ENCODE results near the gene SPOCK1.

The SPOCK1 gene

GRCh38 chr5:137186759-137187461 is 312.2 kb downstream of the SPOCK1 start:
- H3K4me3 ChIP-seq (ENCODE audit: control insufficient read depth, low read depth, low read length) = no peak overlapping the region
- TF ChIP-seq CTCF (conservative IDR thresholded peaks at IDR 0.05; ENCODE audit: control insufficient read depth, insufficient read depth, low read depth, low read length) = no peak
- DNase-seq (ENCODE audit: low read depth) = peak; percentile 94

- no peak for DNase-seq (ENCODE audit: low read depth)
- TF ChIP-seq CTCF (conservative IDR thresholded peaks at IDR 0.05; ENCODE audit: control insufficient read depth, insufficient read depth, low read depth, low read length) = no peak
- no peak overlapping the region for H3K4me3 ChIP-seq (ENCODE audit: control insufficient read depth, low read depth, low read length)
Measured at GRCh38 chr5:137185193-137185592, 313.9 kb downstream of the SPOCK1 start.

GRCh38 chr5:137184734-137185133 is 314.4 kb downstream of the SPOCK1 start:
- no peak for DNase-seq (ENCODE audit: low read depth)
- TF ChIP-seq CTCF (conservative IDR thresholded peaks at IDR 0.05; ENCODE audit: control insufficient read depth, insufficient read depth, low read depth, low read length) = no peak

GRCh38 chr5:137182576-137182975 is 316.6 kb downstream of the SPOCK1 start:
- no peak overlapping the region for H3K4me3 ChIP-seq (ENCODE audit: control insufficient read depth, low read depth, low read length)
- DNase-seq (ENCODE audit: low read depth) = no peak
- TF ChIP-seq CTCF (conservative IDR thresholded peaks at IDR 0.05; ENCODE audit: control insufficient read depth, insufficient read depth, low read depth, low read length) = no peak

More at GRCh38 chr5:137184734-137185133, 314.4 kb downstream of the SPOCK1 start:
- H3K4me3 ChIP-seq (ENCODE audit: control insufficient read depth, low read depth, low read length) = no peak overlapping the region

- DNase-seq (ENCODE audit: low read depth) = no peak
- no peak overlapping the region for H3K4me3 ChIP-seq (ENCODE audit: control insufficient read depth, low read depth, low read length)
- no peak for TF ChIP-seq CTCF (conservative IDR thresholded peaks at IDR 0.05; ENCODE audit: control insufficient read depth, insufficient read depth, low read depth, low read length)
Measured at GRCh38 chr5:137181667-137182066, 317.5 kb downstream of the SPOCK1 start.

GRCh38 chr5:137179203-137179602 is 319.9 kb downstream of the SPOCK1 start:
- H3K4me3 ChIP-seq (ENCODE audit: control insufficient read depth, low read depth, low read length) = no peak overlapping the region
- DNase-seq (ENCODE audit: low read depth) = no peak
- no peak for TF ChIP-seq CTCF (conservative IDR thresholded peaks at IDR 0.05; ENCODE audit: control insufficient read depth, insufficient read depth, low read depth, low read length)

Measured in fibroblast of mammary gland (primary cell).